ENCODE measurements around the gene COPZ2.

COPZ2 gene

DNA sequence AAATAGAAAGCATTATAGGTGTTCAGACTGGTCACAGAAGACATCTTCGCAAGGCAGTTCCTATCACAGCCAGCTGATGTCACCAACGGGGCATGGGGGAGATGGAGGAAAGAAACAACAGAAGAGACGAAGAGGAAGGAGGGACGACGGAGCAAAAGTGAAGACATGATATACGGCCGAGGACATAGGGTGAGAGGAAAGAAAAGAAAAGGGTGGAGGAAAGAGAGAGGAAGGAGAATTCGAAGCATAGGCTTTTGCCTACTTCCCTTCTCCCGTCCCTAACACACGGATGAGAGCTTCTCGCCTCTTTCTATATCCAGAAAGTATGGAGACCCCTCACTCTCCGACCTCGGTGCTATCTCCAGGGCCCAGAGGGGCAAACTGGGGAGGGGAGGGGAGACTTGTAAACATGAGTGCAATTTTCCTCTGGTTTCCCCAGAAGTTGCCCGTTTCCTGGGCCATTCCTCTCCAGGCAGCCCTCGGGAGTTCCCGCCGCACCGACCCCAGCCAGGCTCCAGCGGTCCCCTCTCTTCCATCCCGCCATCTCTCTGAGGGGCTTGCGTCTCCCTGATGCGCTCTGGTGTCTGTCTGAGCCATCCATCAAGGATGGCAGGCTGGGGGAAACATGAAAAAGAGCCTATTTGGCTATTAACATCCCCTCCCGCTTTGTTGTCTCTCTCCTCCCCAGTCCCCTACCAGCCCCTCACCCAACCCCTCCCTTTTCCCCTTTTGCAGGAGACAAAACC, 26.0 kb downstream of the COPZ2 start:
- TF ChIP-seq ZFX (IDR thresholded peaks at IDR 0.05) (no peak), CTCF (conservative IDR thresholded peaks at IDR 0.05) (peak; percentile 59)
- no peak overlapping the region for H3K27ac ChIP-seq

GRCh38 chr17:48010193-48010592, 27.4 kb downstream of the COPZ2 start:
- TF ChIP-seq CTCF (conservative IDR thresholded peaks at IDR 0.05) (no peak), ZFX (IDR thresholded peaks at IDR 0.05) (no peak)
- no peak overlapping the region for H3K27ac ChIP-seq

DNA sequence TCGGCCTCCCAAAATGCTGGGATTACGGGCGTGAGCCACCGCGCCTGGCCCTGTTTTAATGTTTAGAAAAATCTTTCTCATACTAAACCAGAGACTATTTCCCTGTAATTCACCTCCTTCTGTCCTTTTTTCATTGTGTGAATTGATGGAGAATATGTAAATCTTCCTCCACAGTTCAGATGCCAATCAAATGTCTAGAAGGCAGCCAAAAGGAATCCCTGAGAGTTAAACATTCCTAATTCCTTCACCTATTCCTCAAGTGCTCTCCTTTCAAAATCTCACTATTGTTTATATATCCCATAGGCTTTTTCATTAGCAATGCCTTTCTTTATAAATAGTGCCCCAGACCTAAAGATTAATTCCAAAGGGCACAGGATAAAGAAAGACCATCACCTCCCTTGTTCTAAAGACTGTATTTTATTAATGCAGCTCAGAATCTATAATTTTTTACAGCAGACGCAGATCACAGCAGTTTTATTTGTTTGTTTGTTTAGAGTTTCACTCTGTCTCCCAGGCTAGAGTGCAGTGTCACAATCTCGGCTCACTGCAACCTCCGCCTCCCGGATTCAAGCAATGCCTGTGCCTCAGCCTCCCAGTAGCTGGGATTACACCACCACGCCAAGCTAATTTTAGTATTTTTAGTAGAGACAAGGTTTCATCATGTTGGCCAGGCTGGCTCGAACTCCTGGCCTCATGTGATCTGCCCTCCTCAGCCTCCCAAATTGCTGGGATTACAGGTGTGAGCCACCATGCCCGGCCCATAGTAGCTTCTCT, 30.5 kb downstream of the COPZ2 start:
- TF ChIP-seq CTCF (conservative IDR thresholded peaks at IDR 0.05) (no peak), ZFX (IDR thresholded peaks at IDR 0.05) (no peak)
- H3K27ac ChIP-seq: no peak overlapping the region

- no peak overlapping the region for H3K27ac ChIP-seq
- TF ChIP-seq ZFX (IDR thresholded peaks at IDR 0.05): no peak
- TF ChIP-seq CTCF (conservative IDR thresholded peaks at IDR 0.05): no peak
Measured at GRCh38 chr17:48004983-48005382, 32.6 kb downstream of the COPZ2 start.

GRCh38 chr17:48003417-48004151, 34.0 kb downstream of the COPZ2 start:
- H3K27ac ChIP-seq: no peak overlapping the region
- TF ChIP-seq ZFX (IDR thresholded peaks at IDR 0.05) (no peak), CTCF (conservative IDR thresholded peaks at IDR 0.05) (no peak)

GRCh38 chr17:48002916-48003416, 34.6 kb downstream of the COPZ2 start:
- TF ChIP-seq ZFX (IDR thresholded peaks at IDR 0.05) (no peak), CTCF (conservative IDR thresholded peaks at IDR 0.05) (no peak)
- no peak overlapping the region for H3K27ac ChIP-seq
